ENCODE measurements around the gene IKZF1. TPM values are rescaled to one million over a fixed set of nuclear protein-coding genes. Genes with fewer than 3 reads are reported as not detected.

Gene IKZF1
- total RNA-seq, 1 donor from 2014 or later: 1.1 TPM

DNA sequence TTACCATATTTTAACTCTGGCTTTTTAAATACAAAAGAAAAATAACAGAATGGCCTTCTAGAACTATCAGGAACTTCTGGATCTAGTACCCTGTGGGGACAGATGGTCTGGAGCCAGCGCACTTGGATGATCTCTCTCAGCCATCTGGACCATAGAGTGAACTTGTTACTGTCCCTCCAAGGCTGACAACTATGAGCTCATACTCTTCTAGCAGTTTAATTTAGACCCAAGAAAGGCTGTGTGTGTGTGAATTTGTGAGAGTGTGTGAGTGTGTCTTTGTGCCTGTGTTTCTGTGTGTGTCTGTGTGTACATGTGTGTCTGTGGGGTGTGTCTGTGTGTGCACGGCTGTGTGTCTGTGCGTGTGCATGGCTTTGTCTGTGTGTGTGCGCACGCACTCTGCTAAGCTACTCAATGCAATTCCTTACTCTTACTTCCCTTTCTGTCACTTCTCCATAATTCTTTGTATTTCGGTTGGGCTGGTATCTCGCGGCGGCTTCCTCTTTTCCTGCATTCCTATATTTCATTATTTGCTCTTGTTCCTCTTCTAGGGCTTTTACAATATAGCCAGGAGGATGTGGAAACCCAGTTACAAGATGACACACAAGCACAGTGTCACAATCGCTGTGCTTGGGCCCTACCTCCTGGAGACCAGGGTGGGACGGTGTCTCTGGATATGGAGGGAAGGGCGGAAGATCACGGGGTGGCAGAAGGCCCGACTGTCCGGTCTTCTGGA is 51.9 kb downstream of the IKZF1 start:
- H3K27me3 Mint-ChIP-seq (ENCODE audit: unreplicated experiment): peaks cover 3% of the 10 kb centered on the region
- no peaks in the 10 kb centered on the region for H3K36me3 Mint-ChIP-seq (ENCODE audit: unreplicated experiment)
- no peak for DNase-seq
- TF ChIP-seq, protein P1, sequence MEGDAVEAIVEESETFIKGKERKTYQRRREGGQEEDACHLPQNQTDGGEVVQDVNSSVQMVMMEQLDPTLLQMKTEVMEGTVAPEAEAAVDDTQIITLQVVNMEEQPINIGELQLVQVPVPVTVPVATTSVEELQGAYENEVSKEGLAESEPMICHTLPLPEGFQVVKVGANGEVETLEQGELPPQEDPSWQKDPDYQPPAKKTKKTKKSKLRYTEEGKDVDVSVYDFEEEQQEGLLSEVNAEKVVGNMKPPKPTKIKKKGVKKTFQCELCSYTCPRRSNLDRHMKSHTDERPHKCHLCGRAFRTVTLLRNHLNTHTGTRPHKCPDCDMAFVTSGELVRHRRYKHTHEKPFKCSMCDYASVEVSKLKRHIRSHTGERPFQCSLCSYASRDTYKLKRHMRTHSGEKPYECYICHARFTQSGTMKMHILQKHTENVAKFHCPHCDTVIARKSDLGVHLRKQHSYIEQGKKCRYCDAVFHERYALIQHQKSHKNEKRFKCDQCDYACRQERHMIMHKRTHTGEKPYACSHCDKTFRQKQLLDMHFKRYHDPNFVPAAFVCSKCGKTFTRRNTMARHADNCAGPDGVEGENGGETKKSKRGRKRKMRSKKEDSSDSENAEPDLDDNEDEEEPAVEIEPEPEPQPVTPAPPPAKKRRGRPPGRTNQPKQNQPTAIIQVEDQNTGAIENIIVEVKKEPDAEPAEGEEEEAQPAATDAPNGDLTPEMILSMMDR (IDR thresholded peaks at IDR 0.05; ENCODE audit: partially characterized antibody, unreplicated experiment): no peak
- peaks cover 6% of the 10 kb centered on the region for H3K9me3 Mint-ChIP-seq (ENCODE audit: unreplicated experiment)
- peak overlapping the region; percentile 46 for H3K27ac Mint-ChIP-seq (ENCODE audit: unreplicated experiment)
- H3K4me1 Mint-ChIP-seq (ENCODE audit: low read depth, unreplicated experiment): peaks cover 10% of the 10 kb centered on the region
- H3K4me3 Mint-ChIP-seq (ENCODE audit: unreplicated experiment): no peak overlapping the region

DNA sequence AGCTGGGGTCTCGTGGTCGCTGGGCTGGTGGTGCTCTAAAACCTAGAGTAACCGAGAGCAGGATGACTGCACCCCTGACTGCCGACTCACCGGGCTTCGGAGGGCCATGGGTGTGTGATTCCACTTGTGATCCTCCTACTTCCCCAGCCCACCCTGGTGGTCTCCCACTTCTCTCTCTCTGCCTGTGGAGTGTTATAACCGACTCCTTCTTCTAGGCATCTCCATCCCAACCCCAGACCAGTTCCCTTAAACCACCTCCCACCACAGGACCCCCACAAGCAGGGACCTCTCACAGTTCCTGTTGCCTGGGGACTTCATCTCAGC is 52.4 kb downstream of the IKZF1 start:
- DNase-seq: no peak
- Mint-ChIP-seq H3K27me3 (ENCODE audit: unreplicated experiment) (peaks cover 3% of the 10 kb centered on the region), H3K4me3 (ENCODE audit: unreplicated experiment) (no peak overlapping the region), H3K27ac (ENCODE audit: unreplicated experiment) (no peak overlapping the region), H3K9me3 (ENCODE audit: unreplicated experiment) (peaks cover 6% of the 10 kb centered on the region), H3K36me3 (ENCODE audit: unreplicated experiment) (no peaks in the 10 kb centered on the region), H3K4me1 (ENCODE audit: low read depth, unreplicated experiment) (peaks cover 10% of the 10 kb centered on the region)
- TF ChIP-seq, protein P1 (IDR thresholded peaks at IDR 0.05; ENCODE audit: partially characterized antibody, unreplicated experiment): no peak

DNA sequence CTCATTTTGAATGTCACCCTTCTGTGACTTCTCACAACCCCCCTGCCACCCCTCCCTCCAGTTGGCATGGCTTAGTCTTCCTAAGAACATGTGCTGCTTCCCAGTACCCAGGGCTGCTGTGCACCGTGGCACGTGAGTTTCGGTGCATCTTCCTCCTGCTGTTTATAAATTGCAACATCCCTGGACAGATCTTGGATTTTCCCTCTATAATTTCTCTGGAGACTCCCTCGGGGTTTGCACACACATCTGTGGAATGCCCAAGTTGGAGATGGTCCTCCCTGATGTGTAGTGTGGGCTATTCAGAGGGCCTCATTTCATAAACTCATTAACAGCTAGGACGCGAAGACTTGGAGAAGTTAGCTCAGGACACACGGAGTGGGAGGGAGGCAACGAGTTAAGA is 52.9 kb downstream of the IKZF1 start:
- peaks cover 6% of the 10 kb centered on the region for H3K9me3 Mint-ChIP-seq (ENCODE audit: unreplicated experiment)
- TF ChIP-seq, protein P1 (IDR thresholded peaks at IDR 0.05; ENCODE audit: partially characterized antibody, unreplicated experiment): no peak
- no peak overlapping the region for H3K27ac Mint-ChIP-seq (ENCODE audit: unreplicated experiment)
- no peak overlapping the region for H3K4me3 Mint-ChIP-seq (ENCODE audit: unreplicated experiment)
- no peaks in the 10 kb centered on the region for H3K36me3 Mint-ChIP-seq (ENCODE audit: unreplicated experiment)
- peaks cover 10% of the 10 kb centered on the region for H3K4me1 Mint-ChIP-seq (ENCODE audit: low read depth, unreplicated experiment)
- DNase-seq: no peak
- peaks cover 3% of the 10 kb centered on the region for H3K27me3 Mint-ChIP-seq (ENCODE audit: unreplicated experiment)

DNA sequence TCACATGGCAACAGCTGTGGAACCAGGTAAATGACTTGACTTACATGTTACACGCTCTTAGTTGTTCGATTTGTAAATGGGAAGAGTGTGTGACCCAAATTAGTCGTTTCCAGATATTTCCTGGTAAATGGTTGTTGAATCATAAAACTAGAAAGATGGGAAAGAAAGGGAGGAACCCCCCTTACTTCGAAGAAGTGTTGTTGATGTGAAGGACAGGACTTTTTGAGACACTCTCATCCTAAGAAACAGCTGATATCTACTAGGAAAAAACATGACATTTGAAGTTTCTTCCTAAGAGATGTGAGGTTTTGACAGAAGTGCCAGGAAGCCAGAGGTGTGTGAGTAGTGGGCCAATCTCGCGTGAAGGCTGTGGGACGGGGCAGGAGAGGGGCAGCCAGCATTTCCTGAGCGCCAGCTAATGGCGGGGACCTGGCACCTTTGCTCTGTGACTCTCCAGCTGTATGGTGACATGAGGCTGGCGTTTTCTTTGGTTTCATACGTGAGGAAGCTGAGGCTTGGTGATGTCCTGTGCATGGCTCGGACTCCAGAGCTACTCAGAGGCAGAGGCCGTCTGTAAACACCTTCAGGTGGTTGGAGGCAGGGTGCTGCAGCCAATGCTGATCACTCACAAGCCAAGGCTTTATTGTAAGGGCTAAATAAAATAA is 53.7 kb downstream of the IKZF1 start:
- TF ChIP-seq, protein P1 (IDR thresholded peaks at IDR 0.05; ENCODE audit: partially characterized antibody, unreplicated experiment): no peak
- H3K27ac Mint-ChIP-seq (ENCODE audit: unreplicated experiment): no peak overlapping the region
- H3K4me3 Mint-ChIP-seq (ENCODE audit: unreplicated experiment): no peak overlapping the region
- H3K4me1 Mint-ChIP-seq (ENCODE audit: low read depth, unreplicated experiment): peaks cover 10% of the 10 kb centered on the region
- peaks cover 6% of the 10 kb centered on the region for H3K9me3 Mint-ChIP-seq (ENCODE audit: unreplicated experiment)
- DNase-seq: no peak
- H3K27me3 Mint-ChIP-seq (ENCODE audit: unreplicated experiment): peaks cover 3% of the 10 kb centered on the region
- no peaks in the 10 kb centered on the region for H3K36me3 Mint-ChIP-seq (ENCODE audit: unreplicated experiment)

DNA sequence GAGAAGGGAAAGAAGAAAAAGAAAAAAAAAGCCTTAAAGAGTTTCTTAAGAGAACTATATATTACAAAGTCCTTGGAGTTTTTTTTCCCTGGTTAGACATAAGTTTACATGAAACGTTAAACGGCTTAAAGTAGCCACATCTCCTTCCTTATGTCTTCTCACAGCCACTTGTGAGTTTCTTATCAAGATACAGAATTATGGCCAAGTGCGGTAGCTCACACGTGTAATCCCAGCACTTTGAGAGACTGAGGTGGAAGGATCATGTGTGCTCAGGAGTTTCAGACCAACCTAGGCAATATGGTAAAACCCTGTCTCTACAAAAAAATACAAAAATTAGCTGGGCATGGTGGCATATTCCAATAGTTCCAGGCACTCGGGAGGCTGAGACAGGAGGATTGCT is 54.3 kb downstream of the IKZF1 start:
- TF ChIP-seq, protein P1 (IDR thresholded peaks at IDR 0.05; ENCODE audit: partially characterized antibody, unreplicated experiment): no peak
- Mint-ChIP-seq H3K9me3 (ENCODE audit: unreplicated experiment) (peaks cover 6% of the 10 kb centered on the region), H3K4me1 (ENCODE audit: low read depth, unreplicated experiment) (peaks cover 10% of the 10 kb centered on the region), H3K4me3 (ENCODE audit: unreplicated experiment) (no peak overlapping the region), H3K27ac (ENCODE audit: unreplicated experiment) (no peak overlapping the region), H3K27me3 (ENCODE audit: unreplicated experiment) (peaks cover 3% of the 10 kb centered on the region), H3K36me3 (ENCODE audit: unreplicated experiment) (no peaks in the 10 kb centered on the region)
- no peak for DNase-seq
